H7 (cell line): ENCODE data around the gene R3HDML. TPM values are rescaled to one million over a fixed set of nuclear protein-coding genes. Genes with fewer than 3 reads are reported as not detected.
"Not testable (repeated sequence)": the region's sequence is repeated elsewhere in the genome, so short reads cannot be mapped to it uniquely, and the experiment has no call there.

Source experiments
- DNase-seq: peaks from one replicate; pipeline ENCODE4 v3.0.0; 2012
- H3K27me3 ChIP-seq: 2 replicates; pipeline ENCODE4 v1.6.0; 2011; ENCODE audit warnings: mild to moderate bottlenecking, low read length; ENCODE audit not compliant: control insufficient read depth, insufficient read depth
- H3K36me3 ChIP-seq: replicated peaks from 2 replicates; pipeline ENCODE4 v1.5.1; 2011; ENCODE audit warnings: low read length; ENCODE audit not compliant: control insufficient read depth, insufficient read depth
- H3K4me3 ChIP-seq: 2 replicates; pipeline ENCODE4 v1.5.1; 2011; ENCODE audit warnings: low read depth, mild to moderate bottlenecking, control low read depth, low read length, moderate library complexity; ENCODE audit not compliant: insufficient read depth
- total RNA-seq: library from RNA; depleted of rRNA; stranded (reverse); fragments of >200 nt; shearing (Covaris generic); gene quantifications from 2 replicates; pipeline ENCODE4 v1.2.3, GENCODE V29; 2014

Gene R3HDML
- total RNA-seq, 1 experiment from 2014 or later = not detected

GRCh38 chr20:44310664-44311639 is 25.9 kb upstream of the R3HDML start, which contains the start of gene FITM2:
Gene FITM2, minus strand, starts transcription at chr20:44311202. Its CDS starts 54 bp downstream, at chr20:44311148.
- peaks cover 9% of the 10 kb centered on the region for H3K27me3 ChIP-seq
- no peaks in the 10 kb centered on the region for H3K36me3 ChIP-seq
- peak; percentile 98 for DNase-seq
- peak within 1 kb of the TSS; percentile 98 for H3K4me3 ChIP-seq

GRCh38 chr20:44314870-44315269 is 22.0 kb upstream of the R3HDML start:
- H3K27me3 ChIP-seq = peaks cover 9% of the 10 kb centered on the region
- no peaks in the 10 kb centered on the region for H3K36me3 ChIP-seq
- H3K4me3 ChIP-seq = no peak overlapping the region
- DNase-seq = no peak

GRCh38 chr20:44319839-44320422 is 16.9 kb upstream of the R3HDML start:
- DNase-seq = no peak
- H3K4me3 ChIP-seq = no peak overlapping the region
- no peaks in the 10 kb centered on the region for H3K36me3 ChIP-seq
- H3K27me3 ChIP-seq = no peaks in the 10 kb centered on the region

- Histone ChIP-seq H3K4me3 (no peak overlapping the region), H3K36me3 (no peaks in the 10 kb centered on the region), H3K27me3 (no peaks in the 10 kb centered on the region; the same call in 1 of the 2 replicates)
- peak; percentile 49 for DNase-seq
Measured at GRCh38 chr20:44324343-44324742, 12.5 kb upstream of the R3HDML start.

- DNase-seq = peak; percentile 85
- Histone ChIP-seq H3K4me3 (peak overlapping the region; percentile 35), H3K27me3 (no peaks in the 10 kb centered on the region; the same call in 1 of the 2 replicates), H3K36me3 (no peaks in the 10 kb centered on the region)
Measured at GRCh38 chr20:44326391-44327159, 10.3 kb upstream of the R3HDML start.

- H3K36me3 ChIP-seq, H3K4me3 ChIP-seq, H3K27me3 ChIP-seq, DNase-seq: not testable (repeated sequence)
Measured at GRCh38 chr20:44327748-44328147, 9.1 kb upstream of the R3HDML start.

- no peak for DNase-seq
- Histone ChIP-seq H3K4me3 (no peak overlapping the region), H3K27me3 (no peaks in the 10 kb centered on the region; the same call in 1 of the 2 replicates), H3K36me3 (no peaks in the 10 kb centered on the region)
Measured at GRCh38 chr20:44328428-44328827, 8.4 kb upstream of the R3HDML start.

- no peak overlapping the region for H3K4me3 ChIP-seq
- H3K36me3 ChIP-seq = no peaks in the 10 kb centered on the region
- no peak for DNase-seq
- H3K27me3 ChIP-seq = no peaks in the 10 kb centered on the region; the same call in 1 of the 2 replicates
Measured at GRCh38 chr20:44331201-44331600, 5.6 kb upstream of the R3HDML start.

- no peaks in the 10 kb centered on the region for H3K36me3 ChIP-seq
- no peak overlapping the region for H3K4me3 ChIP-seq
- no peaks in the 10 kb centered on the region for H3K27me3 ChIP-seq
- DNase-seq = no peak
Measured at GRCh38 chr20:44334306-44334705, 2.5 kb upstream of the R3HDML start.

- no peak overlapping the region for H3K4me3 ChIP-seq
- no peaks in the 10 kb centered on the region for H3K27me3 ChIP-seq
- H3K36me3 ChIP-seq = no peaks in the 10 kb centered on the region
- no peak for DNase-seq
Measured at GRCh38 chr20:44334709-44335108, 2.1 kb upstream of the R3HDML start.

- no peaks in the 10 kb centered on the region for H3K27me3 ChIP-seq
- no peak for DNase-seq
- no peak overlapping the region for H3K4me3 ChIP-seq
- H3K36me3 ChIP-seq = no peaks in the 10 kb centered on the region
Measured at GRCh38 chr20:44335675-44336074, 1.2 kb upstream of the R3HDML start.

GRCh38 chr20:44336086-44336485 is 757 bp upstream of the R3HDML start:
- peak; percentile 88 for DNase-seq
- Histone ChIP-seq H3K27me3 (no peaks in the 10 kb centered on the region), H3K4me3 (no peak overlapping the region), H3K36me3 (no peaks in the 10 kb centered on the region)

- H3K36me3 ChIP-seq = no peaks in the 10 kb centered on the region
- H3K4me3 ChIP-seq = no peak overlapping the region
- no peaks in the 10 kb centered on the region for H3K27me3 ChIP-seq
- no peak for DNase-seq
Measured at GRCh38 chr20:44342248-44342647, 5.4 kb downstream of the R3HDML start.

GRCh38 chr20:44343162-44343675 is 6.4 kb downstream of the R3HDML start:
- no peak for DNase-seq
- Histone ChIP-seq H3K4me3 (no peak overlapping the region), H3K27me3 (no peaks in the 10 kb centered on the region), H3K36me3 (no peaks in the 10 kb centered on the region)
